B cell (primary cell): ENCODE results near the gene EEF1AKMT4. TPM values are rescaled to one million over a fixed set of nuclear protein-coding genes. Genes with fewer than 3 reads are reported as not detected.

Experiments used
- ATAC-seq: fragments of 200-7000 bp; cut with Tn5 transposase; one replicate; pipeline ENCODE4 v1.10.0; 2021; ENCODE audit warnings: low read depth, mild to moderate bottlenecking, moderate number of reproducible peaks, moderate library complexity
- CTCF ChIA-PET: fragments of 350-600 bp; sonication (Branson Sonifier 250); formaldehyde crosslinking; loops from one replicate; lab custom pipeline; 2021; ENCODE audit warnings: antibody characterized with exemption, inconsistent platforms; lab: Charles Lee
- POLR2A ChIA-PET: fragments of 350-600 bp; sonication (Branson Sonifier 250); formaldehyde crosslinking; loops from one replicate; lab custom pipeline; 2021; ENCODE audit warnings: antibody characterized with exemption; lab: Charles Lee
- DNase-seq: peaks from one replicate; pipeline ENCODE4 v3.0.0; 2013
- H2AFZ ChIP-seq: 2 replicates; pipeline ENCODE4 v1.6.1; 2012; ENCODE audit warnings: mild to moderate bottlenecking, low read depth, low read length; ENCODE audit not compliant: insufficient read depth, poor library complexity, severe bottlenecking
- H3K27ac ChIP-seq, 2 donors: 1 replicate in 1 of 2; 2 replicates in 1 of 2; pipeline ENCODE4 v1.5.1; 2012 to 2013; ENCODE audit warnings: low read length in 2 of 2, mild to moderate bottlenecking in 2 of 2, moderate library complexity in 1 of 2
- H3K27me3 ChIP-seq, 4 experiments: fragments of 200-600 bp in 1 of 4; sonication (generic) in 1 of 4; replicated peaks in 1 of 4; 1 replicate in 2 of 4; 2 replicates in 2 of 4; pipeline versions ENCODE4 v1.6.1 to v1.7.0; 2013 to 2016; ENCODE audit warnings: low read length in 3 of 4, mild to moderate bottlenecking in 2 of 4, mixed read lengths in 1 of 4, moderate library complexity in 1 of 4; ENCODE audit not compliant: insufficient read depth in 4 of 4, control insufficient read depth in 3 of 4; ENCODE audit errors: control extremely low read depth in 1 of 4
- H3K36me3 ChIP-seq, 2 experiments: replicated peaks in 1 of 2; 1 replicate in 1 of 2; 2 replicates in 1 of 2; pipeline versions ENCODE4 v1.6.1 to v1.7.1; 2013; ENCODE audit warnings: low read length in 1 of 2; ENCODE audit not compliant: insufficient read depth in 2 of 2, control insufficient read depth in 1 of 2; ENCODE audit errors: control extremely low read depth in 1 of 2, extremely low read depth in 1 of 2
- H3K4me1 ChIP-seq, 2 donors: fragments of 200-600 bp in 1 of 2; sonication (generic) in 1 of 2; 1 replicate in 1 of 2; 2 replicates in 1 of 2; pipeline versions ENCODE4 v1.5.1 to v1.6.1; 2013 to 2017; ENCODE audit warnings: low read length in 2 of 2; ENCODE audit not compliant: control insufficient read depth in 2 of 2, insufficient read depth in 2 of 2
- H3K4me2 ChIP-seq: replicated peaks from 2 replicates; pipeline ENCODE3; 2012; ENCODE audit warnings: mild to moderate bottlenecking, low read depth, low read length; ENCODE audit not compliant: poor library complexity, severe bottlenecking
- H3K4me3 ChIP-seq, 5 experiments: fragments of 200-600 bp in 1 of 5; sonication (generic) in 1 of 5; 1 replicate in 3 of 5; 2 replicates in 2 of 5; pipeline versions ENCODE4 v1.5.1 to v1.7.0; 2011 to 2016; ENCODE audit warnings: low read length in 4 of 5, mild to moderate bottlenecking in 4 of 5, low read depth in 2 of 5, control low read depth in 1 of 5, moderate library complexity in 1 of 5; ENCODE audit not compliant: insufficient read depth in 1 of 5; ENCODE audit errors: control extremely low read depth in 1 of 5, extremely low read depth in 1 of 5
- H3K79me2 ChIP-seq: fragments of 200-600 bp; sonication (generic); one replicate; pipeline ENCODE4 v1.6.0; 2016; ENCODE audit warnings: low read length; ENCODE audit not compliant: control insufficient read depth, insufficient read depth
- H3K9ac ChIP-seq: fragments of 200-600 bp; sonication (generic); 2 replicates; pipeline ENCODE4 v1.6.1; 2017; ENCODE audit warnings: mild to moderate bottlenecking, low read length, moderate library complexity
- H3K9me3 ChIP-seq, 3 donors: one replicate each; pipeline versions ENCODE4 v1.6.1 to v1.7.1; 2013; ENCODE audit warnings: low read length in 2 of 3; ENCODE audit not compliant: control insufficient read depth in 2 of 3, insufficient read depth in 1 of 3; ENCODE audit errors: control extremely low read depth in 1 of 3
- H4K20me1 ChIP-seq: 2 replicates; pipeline ENCODE4 v1.6.0; 2012; ENCODE audit warnings: mild to moderate bottlenecking, low read length; ENCODE audit not compliant: insufficient read depth, control insufficient read depth, poor library complexity, severe bottlenecking
- H3K27ac Mint-ChIP-seq: one replicate; pipeline ENCODE4 v1.8.0; 2021; ENCODE audit warnings: mixed read lengths
- H3K27me3 Mint-ChIP-seq: one replicate; pipeline ENCODE4 v1.8.0; 2021; ENCODE audit warnings: mixed read lengths
- H3K4me1 Mint-ChIP-seq: one replicate; pipeline ENCODE4 v1.8.0; 2021; ENCODE audit warnings: mixed read lengths
- H3K4me3 Mint-ChIP-seq: one replicate; pipeline ENCODE4 v1.8.0; 2021; ENCODE audit warnings: mixed read lengths
- H3K9me3 Mint-ChIP-seq: one replicate; pipeline ENCODE4 v1.8.0; 2022; ENCODE audit warnings: mixed read lengths; ENCODE audit not compliant: insufficient read depth
- EZH2 ChIP-seq: IDR thresholded peaks from 2 replicates; pipeline ENCODE4 v1.6.1; 2012; ENCODE audit warnings: borderline replicate concordance, low read depth, mild to moderate bottlenecking, moderate library complexity, low read length; ENCODE audit not compliant: insufficient read depth, poor library complexity, severe bottlenecking
- WGBS: methylation state at CpG from one replicate; pipeline ENCODE4 v1.1.5; 2013; ENCODE audit warnings: missing lambda C conversion rate; ENCODE audit not compliant: insufficient coverage; 5-methylcytosine and 5-hydroxymethylcytosine counted together
- intact Hi-C: fragments of 100-400 bp; cut with micrococcal nuclease; formaldehyde crosslinking; loops from one replicate; pipeline ENCODE4 v1.10.0; 2022
- polyA plus RNA-seq: library from polyadenylated mRNA; depleted of rRNA; stranded (reverse); fragments of >200 nt; gene quantifications from 2 replicates; pipeline ENCODE4 v1.2.3, GENCODE V29; 2012
- total RNA-seq, 2 donors: library from RNA; stranded (reverse); fragments of 120-200 nt in 1 of 2; gene quantifications; 1 replicate in 1 of 2; 2 replicates in 1 of 2; pipeline versions ENCODE4 v1.2.3 to v1.2.4, GENCODE V29; 2013 to 2022
- TF ChIP-seq, protein P1 (sequence below): fragments of 200-600 bp; IDR thresholded peaks from one replicate; pipeline ENCODE4 v1.8.0; 2022; ENCODE audit warnings: antibody characterized with exemption, mild to moderate bottlenecking

The EEF1AKMT4 gene
- total and polyA plus RNA-seq, 2 donors (not counting 1 experiment from before 2014, with no cell fraction given), result 1.5 to 2.5 TPM

GRCh38 chr3:184291738-184292445 is 42.4 kb downstream of the EEF1AKMT4 start:
- no peak for DNase-seq
- no peaks in the 10 kb centered on the region for H3K4me1 ChIP-seq
- no peak overlapping the region for H3K27ac ChIP-seq
- no peak overlapping the region for H3K4me3 ChIP-seq
- H3K9me3 ChIP-seq, result no peaks in the 10 kb centered on the region
- H3K4me2 ChIP-seq, result no peak overlapping the region
- ChIA-PET CTCF (no interaction called here), POLR2A (no interaction called here)
- Mint-ChIP-seq H3K27me3 (peaks cover 15% of the 10 kb centered on the region), H3K9me3 (no peaks in the 10 kb centered on the region), H3K4me3 (no peak overlapping the region), H3K4me1 (no peaks in the 10 kb centered on the region), H3K27ac (no peak overlapping the region)
- H3K79me2 ChIP-seq, result no peaks in the 10 kb centered on the region
- no peaks in the 10 kb centered on the region for H4K20me1 ChIP-seq
- TF ChIP-seq EZH2, result no peak
- TF ChIP-seq, protein P1, sequence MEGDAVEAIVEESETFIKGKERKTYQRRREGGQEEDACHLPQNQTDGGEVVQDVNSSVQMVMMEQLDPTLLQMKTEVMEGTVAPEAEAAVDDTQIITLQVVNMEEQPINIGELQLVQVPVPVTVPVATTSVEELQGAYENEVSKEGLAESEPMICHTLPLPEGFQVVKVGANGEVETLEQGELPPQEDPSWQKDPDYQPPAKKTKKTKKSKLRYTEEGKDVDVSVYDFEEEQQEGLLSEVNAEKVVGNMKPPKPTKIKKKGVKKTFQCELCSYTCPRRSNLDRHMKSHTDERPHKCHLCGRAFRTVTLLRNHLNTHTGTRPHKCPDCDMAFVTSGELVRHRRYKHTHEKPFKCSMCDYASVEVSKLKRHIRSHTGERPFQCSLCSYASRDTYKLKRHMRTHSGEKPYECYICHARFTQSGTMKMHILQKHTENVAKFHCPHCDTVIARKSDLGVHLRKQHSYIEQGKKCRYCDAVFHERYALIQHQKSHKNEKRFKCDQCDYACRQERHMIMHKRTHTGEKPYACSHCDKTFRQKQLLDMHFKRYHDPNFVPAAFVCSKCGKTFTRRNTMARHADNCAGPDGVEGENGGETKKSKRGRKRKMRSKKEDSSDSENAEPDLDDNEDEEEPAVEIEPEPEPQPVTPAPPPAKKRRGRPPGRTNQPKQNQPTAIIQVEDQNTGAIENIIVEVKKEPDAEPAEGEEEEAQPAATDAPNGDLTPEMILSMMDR, result no peak
- peaks cover 0 to 10% (median 3%) of the 10 kb centered on the region in 4 experiments for H3K27me3 ChIP-seq
- H3K9ac ChIP-seq, result no peak overlapping the region
- WGBS, result 99% methylated on average over 20 of the region's 21 CpGs
- ATAC-seq, result no peak
- H3K36me3 ChIP-seq, result no peaks in the 10 kb centered on the region
- intact Hi-C loops, result no loop called here
- no peak overlapping the region for H2AFZ ChIP-seq

- ChIA-PET POLR2A (no interaction called here), CTCF (no interaction called here)
- Histone ChIP-seq H3K36me3 (peaks cover 0 to 7% of the 10 kb centered on the region in 2 experiments), H4K20me1 (peaks cover 7% of the 10 kb centered on the region), H3K9ac (no peak overlapping the region), H3K79me2 (peaks cover 22% of the 10 kb centered on the region), H3K4me1 (peaks cover 12 to 17% of the 10 kb centered on the region in 2 donors), H2AFZ (no peak overlapping the region), H3K27me3 (peaks cover 0 to 6% (median under 1%) of the 10 kb centered on the region in 4 experiments), H3K9me3 (no peaks in the 10 kb centered on the region), H3K4me3 (no peak overlapping the region), H3K4me2 (no peak overlapping the region), H3K27ac (no peak overlapping the region)
- TF ChIP-seq, protein P1, result no peak
- no peak for TF ChIP-seq EZH2
- intact Hi-C loops, result loop anchor here (5.0 kb wide), 2 partner anchors 278 to 598 kb away; partner anchors contain the start of genes ABCC5 and YEATS2
- H3K27ac Mint-ChIP-seq, result no peak overlapping the region
- H3K4me1 Mint-ChIP-seq, result peaks cover 21% of the 10 kb centered on the region
- H3K9me3 Mint-ChIP-seq, result no peaks in the 10 kb centered on the region
- H3K27me3 Mint-ChIP-seq, result peaks cover 9% of the 10 kb centered on the region
- WGBS, result 77% methylated on average over 2 of the region's 3 CpGs
- DNase-seq (no peak), ATAC-seq (no peak)
- H3K4me3 Mint-ChIP-seq, result no peak overlapping the region
These were observed 46.3 kb downstream of the EEF1AKMT4 start for GRCh38 chr3:184295771-184296170.
